ENCODE results near the gene KCNQ1.

KCNQ1 gene

GRCh38 chr11:2740275-2740940 lies 295.6 kb downstream of the KCNQ1 start:
- TF ChIP-seq CTCF (IDR thresholded peaks at IDR 0.05; ENCODE audit: borderline replicate concordance, insufficient read depth, low read depth, low read length): no peak

GRCh38 chr11:2741006-2741376 lies 296.2 kb downstream of the KCNQ1 start:
- TF ChIP-seq CTCF (IDR thresholded peaks at IDR 0.05; ENCODE audit: borderline replicate concordance, insufficient read depth, low read depth, low read length): no peak
- no peak overlapping the region for H3K4me3 ChIP-seq (ENCODE audit: low read depth, low read length)

More at GRCh38 chr11:2740275-2740940, 295.6 kb downstream of the KCNQ1 start:
- H3K4me3 ChIP-seq (ENCODE audit: low read depth, low read length): no peak overlapping the region

GRCh38 chr11:2741377-2742131 lies 296.7 kb downstream of the KCNQ1 start:
- no peak overlapping the region for H3K4me3 ChIP-seq (ENCODE audit: low read depth, low read length)
- TF ChIP-seq CTCF (IDR thresholded peaks at IDR 0.05; ENCODE audit: borderline replicate concordance, insufficient read depth, low read depth, low read length): no peak

GRCh38 chr11:2742201-2742600 lies 297.4 kb downstream of the KCNQ1 start:
- TF ChIP-seq CTCF (IDR thresholded peaks at IDR 0.05; ENCODE audit: borderline replicate concordance, insufficient read depth, low read depth, low read length): no peak
- H3K4me3 ChIP-seq (ENCODE audit: low read depth, low read length): no peak overlapping the region

GRCh38 chr11:2742611-2743426 lies 298.0 kb downstream of the KCNQ1 start:
- no peak for TF ChIP-seq CTCF (IDR thresholded peaks at IDR 0.05; ENCODE audit: borderline replicate concordance, insufficient read depth, low read depth, low read length)
- H3K4me3 ChIP-seq (ENCODE audit: low read depth, low read length): no peak overlapping the region

GRCh38 chr11:2743427-2744110 lies 298.8 kb downstream of the KCNQ1 start:
- TF ChIP-seq CTCF (IDR thresholded peaks at IDR 0.05; ENCODE audit: borderline replicate concordance, insufficient read depth, low read depth, low read length): no peak
- H3K4me3 ChIP-seq (ENCODE audit: low read depth, low read length): no peak overlapping the region

All from GM12875 (cell line).